ENCODE measurements around the gene CRADD. TPM values are rescaled to one million over a fixed set of nuclear protein-coding genes. Genes with fewer than 3 reads are reported as not detected.
"Not testable (repeated sequence)": the region's sequence is repeated elsewhere in the genome, so short reads cannot be mapped to it uniquely, and the experiment has no call there.

The CRADD gene
- total RNA-seq, 1 donor from 2014 or later: 41.2 TPM

DNA sequence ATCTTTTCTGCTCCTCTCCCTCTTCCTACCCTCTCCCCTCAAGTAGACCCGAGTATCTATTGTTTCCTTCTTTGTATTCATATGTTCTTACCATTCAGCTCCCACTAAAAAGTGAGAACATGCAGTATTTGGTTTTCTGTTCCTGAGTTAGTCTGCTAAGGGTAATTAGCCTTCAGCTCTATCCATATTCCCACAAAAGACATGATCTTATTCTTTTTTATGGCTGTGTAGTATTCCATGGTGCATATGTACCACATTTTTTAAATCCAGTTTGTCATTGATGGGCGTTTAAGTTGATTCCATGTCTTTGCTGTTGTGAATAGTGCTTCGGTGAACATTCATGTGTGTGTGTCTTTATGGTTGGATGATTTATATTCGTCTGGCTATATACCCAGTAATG, 32.2 kb downstream of the CRADD start:
- Histone ChIP-seq H2AFZ (replicated peaks) (no peak overlapping the region), H3K4me1 (peaks cover 4% of the 10 kb centered on the region), H3F3A (ENCODE audit: low read depth) (no peaks in the 10 kb centered on the region), H4K20me1 (ENCODE audit: low read depth) (no peaks in the 10 kb centered on the region), H3K4me3 (no peak overlapping the region), H3K79me2 (ENCODE audit: low read depth) (no peaks in the 10 kb centered on the region), H3K27ac (no peak overlapping the region), H3K9me3 (ENCODE audit: low read depth) (no peaks in the 10 kb centered on the region), H3K4me2 (no peak overlapping the region), H3K36me3 (no peaks in the 10 kb centered on the region), H3K27me3 (no peaks in the 10 kb centered on the region), H3K9ac (no peak overlapping the region)
- TF ChIP-seq EZH2phosphoT487 (IDR thresholded peaks at IDR 0.05): no peak
- TF ChIP-seq, protein P1, sequence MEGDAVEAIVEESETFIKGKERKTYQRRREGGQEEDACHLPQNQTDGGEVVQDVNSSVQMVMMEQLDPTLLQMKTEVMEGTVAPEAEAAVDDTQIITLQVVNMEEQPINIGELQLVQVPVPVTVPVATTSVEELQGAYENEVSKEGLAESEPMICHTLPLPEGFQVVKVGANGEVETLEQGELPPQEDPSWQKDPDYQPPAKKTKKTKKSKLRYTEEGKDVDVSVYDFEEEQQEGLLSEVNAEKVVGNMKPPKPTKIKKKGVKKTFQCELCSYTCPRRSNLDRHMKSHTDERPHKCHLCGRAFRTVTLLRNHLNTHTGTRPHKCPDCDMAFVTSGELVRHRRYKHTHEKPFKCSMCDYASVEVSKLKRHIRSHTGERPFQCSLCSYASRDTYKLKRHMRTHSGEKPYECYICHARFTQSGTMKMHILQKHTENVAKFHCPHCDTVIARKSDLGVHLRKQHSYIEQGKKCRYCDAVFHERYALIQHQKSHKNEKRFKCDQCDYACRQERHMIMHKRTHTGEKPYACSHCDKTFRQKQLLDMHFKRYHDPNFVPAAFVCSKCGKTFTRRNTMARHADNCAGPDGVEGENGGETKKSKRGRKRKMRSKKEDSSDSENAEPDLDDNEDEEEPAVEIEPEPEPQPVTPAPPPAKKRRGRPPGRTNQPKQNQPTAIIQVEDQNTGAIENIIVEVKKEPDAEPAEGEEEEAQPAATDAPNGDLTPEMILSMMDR (IDR thresholded peaks at IDR 0.05): no peak
- no peak for TF ChIP-seq EZH2 (IDR thresholded peaks at IDR 0.05)
- H3K36me3 Mint-ChIP-seq: no peaks in the 10 kb centered on the region
- H3K27me3 Mint-ChIP-seq (ENCODE audit: insufficient read depth, low read depth): peaks cover 4% of the 10 kb centered on the region
- H3K27ac Mint-ChIP-seq: no peak overlapping the region
- no peak overlapping the region for H3K4me3 Mint-ChIP-seq
- DNase-seq (ENCODE audit: low spot score): no peak
- H3K4me1 Mint-ChIP-seq: no peaks in the 10 kb centered on the region
- peaks cover 11% of the 10 kb centered on the region for H3K9me3 Mint-ChIP-seq

DNA sequence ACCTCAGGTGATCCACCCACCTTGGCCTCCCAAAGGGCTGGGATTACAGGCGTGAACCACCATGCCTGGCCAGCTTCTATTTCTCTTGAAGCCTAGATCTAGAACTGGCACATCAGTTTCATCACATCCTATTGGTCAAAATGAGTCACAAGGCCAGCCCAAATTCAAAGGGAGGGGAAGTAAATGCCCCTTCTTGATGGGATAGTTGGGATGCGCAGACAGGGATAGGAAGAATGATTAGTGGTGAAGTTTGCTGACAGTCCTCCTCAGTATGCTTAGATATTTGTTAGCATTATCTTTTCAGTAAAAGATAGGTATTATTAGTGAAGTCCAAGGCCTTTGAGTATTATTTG, 33.4 kb downstream of the CRADD start:
- H3K27me3 ChIP-seq: no peaks in the 10 kb centered on the region
- peaks cover 4% of the 10 kb centered on the region for H3K27me3 Mint-ChIP-seq (ENCODE audit: insufficient read depth, low read depth)

DNA sequence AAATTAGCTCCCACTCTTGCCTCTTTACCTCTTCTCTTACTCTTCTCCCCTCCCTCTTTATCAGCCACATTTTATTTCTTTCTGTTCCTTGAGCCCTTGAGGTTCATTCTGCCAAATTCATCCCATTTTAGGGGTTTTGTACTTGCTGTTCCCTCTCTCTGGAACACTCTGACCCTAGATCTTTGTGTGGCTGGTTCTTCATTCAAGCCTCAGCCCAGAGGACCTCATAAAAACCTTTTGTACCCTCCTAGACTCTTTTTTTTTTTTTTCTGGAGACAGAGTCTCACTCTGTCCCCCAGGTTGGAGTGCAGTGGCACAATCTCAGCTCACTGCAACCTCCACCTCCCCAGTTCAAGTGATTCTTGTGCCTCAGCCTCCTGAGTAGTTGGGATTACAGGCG, 34.3 kb downstream of the CRADD start:
- H3K79me2 ChIP-seq (ENCODE audit: low read depth); H3K27me3 ChIP-seq; H3K36me3 Mint-ChIP-seq; H3K9ac ChIP-seq; H3K36me3 ChIP-seq; H3K9me3 ChIP-seq (ENCODE audit: low read depth); H2AFZ ChIP-seq (replicated peaks); DNase-seq (ENCODE audit: low spot score); H3K27ac ChIP-seq; H3K4me1 Mint-ChIP-seq; H4K20me1 ChIP-seq (ENCODE audit: low read depth); H3K27ac Mint-ChIP-seq; H3K4me3 ChIP-seq; H3K4me1 ChIP-seq; H3K4me2 ChIP-seq; H3F3A ChIP-seq (ENCODE audit: low read depth); H3K4me3 Mint-ChIP-seq; H3K27me3 Mint-ChIP-seq (ENCODE audit: insufficient read depth, low read depth): not testable (repeated sequence)
- H3K9me3 Mint-ChIP-seq: peaks cover 11% of the 10 kb centered on the region

More for the DNA sequence above, 33.4 kb downstream of the CRADD start:
- Histone ChIP-seq H3K79me2 (ENCODE audit: low read depth) (no peaks in the 10 kb centered on the region), H2AFZ (replicated peaks) (no peak overlapping the region), H3K9me3 (ENCODE audit: low read depth) (no peaks in the 10 kb centered on the region), H3K4me3 (no peak overlapping the region), H3K27ac (no peak overlapping the region), H3K9ac (no peak overlapping the region), H3F3A (ENCODE audit: low read depth) (peaks cover 3% of the 10 kb centered on the region), H3K4me2 (no peak overlapping the region), H3K36me3 (no peaks in the 10 kb centered on the region), H4K20me1 (ENCODE audit: low read depth) (no peaks in the 10 kb centered on the region), H3K4me1 (peaks cover 9% of the 10 kb centered on the region)
- Mint-ChIP-seq H3K9me3 (peaks cover 11% of the 10 kb centered on the region), H3K4me1 (no peaks in the 10 kb centered on the region), H3K4me3 (no peak overlapping the region), H3K36me3 (no peaks in the 10 kb centered on the region), H3K27ac (no peak overlapping the region)
- TF ChIP-seq EZH2 (IDR thresholded peaks at IDR 0.05): no peak
- no peak for TF ChIP-seq EZH2phosphoT487 (IDR thresholded peaks at IDR 0.05)
- TF ChIP-seq, protein P1 (IDR thresholded peaks at IDR 0.05): no peak
- no peak for DNase-seq (ENCODE audit: low spot score)

DNA sequence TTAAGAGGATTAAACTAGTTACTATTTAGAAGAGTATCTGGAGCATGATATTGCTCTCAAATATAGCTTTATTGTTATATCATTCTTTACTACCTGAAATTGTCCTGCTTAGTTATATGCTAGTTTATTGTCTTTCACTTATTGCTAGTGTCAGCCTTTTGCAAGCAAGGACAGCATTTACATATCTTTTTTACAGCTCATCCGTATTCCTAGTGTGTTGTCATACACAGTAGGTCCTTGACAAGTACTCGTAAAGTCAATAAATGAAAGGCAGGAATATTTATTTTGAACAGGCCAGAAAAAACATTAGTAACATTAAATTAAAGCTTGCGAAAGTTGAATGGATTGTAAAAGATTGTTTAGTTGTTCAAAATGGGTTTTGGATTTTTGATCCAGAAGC, 35.0 kb downstream of the CRADD start:
- no peaks in the 10 kb centered on the region for H4K20me1 ChIP-seq (ENCODE audit: low read depth)

More for the DNA sequence above, 35.0 kb downstream of the CRADD start:
- Histone ChIP-seq H3K36me3 (no peaks in the 10 kb centered on the region), H3K9me3 (ENCODE audit: low read depth) (no peaks in the 10 kb centered on the region), H3K79me2 (ENCODE audit: low read depth) (no peaks in the 10 kb centered on the region), H3K9ac (no peak overlapping the region), H3K4me3 (no peak overlapping the region), H2AFZ (replicated peaks) (no peak overlapping the region), H3K4me2 (no peak overlapping the region), H3K4me1 (peaks cover 9% of the 10 kb centered on the region), H3K27ac (no peak overlapping the region), H3F3A (ENCODE audit: low read depth) (peaks cover 3% of the 10 kb centered on the region), H3K27me3 (no peaks in the 10 kb centered on the region)
- Mint-ChIP-seq H3K27ac (no peak overlapping the region), H3K4me3 (no peak overlapping the region), H3K9me3 (peaks cover 11% of the 10 kb centered on the region), H3K27me3 (ENCODE audit: insufficient read depth, low read depth) (peaks cover 4% of the 10 kb centered on the region), H3K4me1 (no peaks in the 10 kb centered on the region), H3K36me3 (no peaks in the 10 kb centered on the region)
- DNase-seq (ENCODE audit: low spot score): no peak
- TF ChIP-seq EZH2 (IDR thresholded peaks at IDR 0.05): no peak
